GM12878 (cell line): Measurements from ENCODE around the gene CLEC16A.

Experiments
- CTCF ChIP-seq, 3 experiments: IDR thresholded peaks in 2 of 3; conservative IDR thresholded peaks in 1 of 3; 2 replicates each; pipeline ENCODE4 v1.5.1; 2011; ENCODE audit warnings: low read depth in 3 of 3, low read length in 3 of 3, mild to moderate bottlenecking in 3 of 3, control low read depth in 2 of 3, moderate library complexity in 2 of 3, inconsistent platforms in 1 of 3, mixed read lengths in 1 of 3; ENCODE audit not compliant: control insufficient read depth in 2 of 3, insufficient read depth in 1 of 3; ENCODE audit errors: extremely low read depth in 1 of 3
- EED ChIP-seq: sonication (generic); IDR thresholded peaks from 2 replicates; pipeline ENCODE4 v1.6.1; 2016; ENCODE audit warnings: antibody characterized with exemption, low read depth
- JUND ChIP-seq: IDR thresholded peaks from 2 replicates; pipeline ENCODE4 v1.6.1; 2012; ENCODE audit warnings: low read depth, mild to moderate bottlenecking, low read length, improper control_type of control experiment, moderate library complexity
- NFYB ChIP-seq: IDR thresholded peaks from 2 replicates; pipeline ENCODE4 v1.6.1; 2011; ENCODE audit warnings: low read depth, mild to moderate bottlenecking, low read length, improper control_type of control experiment, moderate library complexity; ENCODE audit not compliant: insufficient read depth
- POLR2AphosphoS5 ChIP-seq: IDR thresholded peaks from 2 replicates; pipeline ENCODE4 v1.6.1; 2011; ENCODE audit warnings: mild to moderate bottlenecking, low read length, inconsistent platforms
- RFX5 ChIP-seq: IDR thresholded peaks from 2 replicates; pipeline ENCODE4 v1.6.1; 2011; ENCODE audit warnings: low read depth, low read length, improper control_type of control experiment
- SIN3A ChIP-seq: IDR thresholded peaks from 2 replicates; pipeline ENCODE4 v1.6.1; 2012; ENCODE audit warnings: low read depth, low read length, improper control_type of control experiment
- SPI1 ChIP-seq: IDR thresholded peaks from 2 replicates; pipeline ENCODE4 v1.6.1; 2011; ENCODE audit warnings: low read depth, mild to moderate bottlenecking, low read length, moderate library complexity, borderline replicate concordance; ENCODE audit not compliant: insufficient read depth
- YY1 ChIP-seq: IDR thresholded peaks from 2 replicates; pipeline ENCODE4 v1.6.1; 2011; ENCODE audit warnings: low read depth, mild to moderate bottlenecking, low read length

GRCh38 chr16:10992797-10993196 lies 48.4 kb downstream of the CLEC16A start:
- TF ChIP-seq RFX5 (no peak), POLR2AphosphoS5 (no peak), CTCF (IDR thresholded peaks at IDR 0.05 in 2 of 3, conservative IDR thresholded peaks at IDR 0.05 in 1 of 3; ENCODE audit: control insufficient read depth in 2 of 3, extremely low read depth in 1 of 3, insufficient read depth in 1 of 3, low read depth in 3 of 3, low read length in 3 of 3) (no peak), JUND (no peak), EED (no peak), YY1 (no peak), SPI1 (no peak), NFYB (no peak), SIN3A (no peak)
